Measurements from ENCODE around the gene RRM2.

Gene RRM2

DNA sequence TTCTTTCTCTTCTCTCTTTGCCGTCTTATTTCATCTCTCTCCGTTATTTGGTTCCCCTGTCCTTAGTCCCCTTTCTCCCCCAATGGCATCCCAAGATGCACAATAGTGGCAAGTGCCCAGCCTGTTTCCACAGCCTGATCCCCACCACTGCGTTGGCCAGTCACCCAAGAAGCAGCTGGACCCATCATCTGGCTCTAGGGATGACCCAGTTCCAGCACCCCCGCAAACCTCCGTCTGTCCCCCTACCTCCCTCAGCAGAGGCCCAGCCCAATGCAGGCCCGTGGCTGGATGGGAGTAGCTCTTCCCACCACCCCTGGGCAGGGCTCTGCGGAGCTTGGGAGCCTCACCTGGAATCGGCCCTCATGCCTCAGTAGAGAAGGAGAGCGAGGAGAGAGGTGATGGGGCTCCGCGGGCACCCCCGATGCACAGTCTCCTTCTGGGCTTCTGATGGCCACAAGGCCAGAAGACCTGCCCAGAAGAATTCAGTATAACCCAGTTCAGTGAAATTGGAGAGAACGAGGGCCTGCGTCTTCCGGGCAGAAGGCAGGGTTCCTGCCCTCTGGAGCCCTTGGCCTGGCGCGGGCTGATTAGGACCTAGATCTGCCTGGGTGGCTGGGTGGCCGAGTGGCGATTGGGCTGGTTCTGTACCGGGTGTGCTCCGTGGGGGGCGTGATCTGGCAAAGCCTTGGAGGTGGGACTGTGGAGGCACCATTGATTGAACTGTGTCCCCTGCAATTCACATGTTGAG lies 50.9 kb downstream of the RRM2 start:
- no peak for DNase-seq

DNA sequence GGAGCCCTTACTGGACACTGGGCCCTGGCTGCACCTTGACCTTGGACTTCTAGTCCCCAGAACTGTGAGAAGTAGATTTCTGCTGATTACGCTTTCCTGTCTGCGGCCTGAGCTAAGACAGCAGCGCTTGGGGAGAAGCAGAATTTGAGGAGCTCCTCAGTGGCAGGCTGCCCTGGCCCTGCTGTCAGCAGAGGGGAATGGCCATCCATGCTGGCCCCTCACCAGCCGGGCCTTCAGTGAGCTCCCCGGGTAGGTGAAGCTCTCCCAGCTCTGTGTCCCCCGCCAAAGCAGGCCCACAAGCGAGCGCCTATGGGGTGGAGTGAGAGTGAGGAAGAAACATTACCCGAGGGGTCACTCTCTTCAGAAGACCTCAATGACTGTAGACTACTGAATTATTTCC lies 51.6 kb downstream of the RRM2 start:
- DNase-seq: no peak

DNA sequence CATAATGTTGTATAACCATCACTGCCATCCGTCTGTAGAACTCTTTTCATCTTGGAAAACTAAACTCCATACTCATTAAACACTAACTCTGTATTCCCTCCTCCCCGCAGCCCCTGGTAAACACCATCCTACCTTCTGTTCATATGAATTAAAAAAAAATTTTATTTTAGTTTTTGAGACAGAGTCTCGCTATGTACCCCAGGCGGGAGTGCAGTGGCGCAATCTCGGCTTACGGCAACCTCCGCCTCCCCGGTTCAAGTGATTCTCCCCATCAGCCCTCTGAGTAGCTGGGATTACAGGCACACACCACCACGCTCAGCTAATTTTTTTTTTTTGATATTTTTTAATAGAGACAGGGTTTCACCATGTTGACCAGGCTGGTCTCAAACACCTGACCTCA lies 52.9 kb downstream of the RRM2 start:
- DNase-seq: no peak

DNA sequence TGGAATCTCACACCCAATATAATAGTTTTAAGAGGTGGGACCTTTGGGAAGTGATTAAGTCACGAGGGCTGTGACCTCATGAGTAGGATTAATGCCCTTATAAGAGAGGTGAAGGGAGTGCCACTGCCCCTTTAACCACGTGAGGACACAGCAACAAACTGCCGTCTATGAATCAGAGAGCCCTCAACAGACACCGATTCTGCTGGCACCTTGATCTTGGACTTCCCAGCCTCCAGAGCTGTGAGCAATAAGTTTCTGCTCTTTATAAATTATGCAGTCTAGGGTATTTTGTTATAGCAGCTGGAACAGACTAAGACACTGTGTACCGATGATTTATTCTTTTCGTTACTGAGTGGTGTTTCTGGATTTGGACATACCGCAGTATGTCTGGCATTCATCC lies 56.2 kb downstream of the RRM2 start:
- no peak for DNase-seq

DNA sequence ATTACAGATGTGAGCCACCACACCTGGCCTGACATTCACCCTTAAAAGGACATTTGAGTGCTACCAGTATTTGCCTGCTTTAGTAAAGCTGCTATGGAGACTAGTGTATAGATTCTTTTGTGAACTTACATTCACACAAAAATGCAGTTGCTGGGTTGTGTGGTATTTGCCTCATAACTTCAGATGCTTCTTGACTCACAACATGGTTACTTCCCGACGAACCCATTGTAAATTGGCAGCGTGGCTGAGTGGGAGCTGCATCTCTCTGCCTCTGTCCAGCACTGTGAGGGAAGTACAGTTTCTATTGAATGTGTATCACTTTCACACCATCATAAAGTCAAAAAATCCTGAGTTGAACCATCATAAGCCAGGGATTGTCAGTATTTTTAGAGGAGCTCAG lies 56.9 kb downstream of the RRM2 start:
- DNase-seq: no peak

DNA sequence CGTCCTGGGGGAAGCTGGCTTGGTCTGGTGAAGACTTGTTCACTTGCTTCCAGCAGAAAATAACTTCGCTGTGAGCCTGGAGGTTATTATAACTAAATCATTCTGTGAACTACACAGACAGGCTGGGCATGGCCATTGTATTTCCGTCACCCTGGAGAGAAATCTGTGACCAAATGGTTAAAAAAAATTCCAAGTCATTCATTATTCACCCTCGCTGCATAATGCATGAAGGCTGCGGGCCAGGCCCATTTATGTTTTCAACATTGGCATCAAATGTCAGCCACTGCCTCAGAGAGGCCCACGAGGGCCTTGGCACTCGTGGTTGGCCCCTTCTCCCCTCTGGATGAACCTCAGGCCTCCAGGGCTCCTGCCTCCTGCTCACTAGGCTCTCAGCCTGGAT lies 57.7 kb downstream of the RRM2 start:
- DNase-seq: no peak

Data from activated CD4-positive, alpha-beta T cell treated with anti-CD3 and anti-CD28 coated beads, Interleukin-10, Interleukin-2, amounts not matched to agents 100 ng/mL and 50 ng/mL, durations not matched to agents 16 hours and 8 hours (primary cell).